Tibial nerve (tissue), 3 donors: Measurements from ENCODE around the gene STON2.

Source experiments
- POLR2A ChIP-seq, 2 donors: fragments of 450-650 bp; IDR thresholded peaks; one replicate each; pipeline ENCODE4 v1.6.1; 2017; ENCODE audit warnings: antibody characterized with exemption in 2 of 2, mild to moderate bottlenecking in 2 of 2, moderate library complexity in 2 of 2
- TF ChIP-seq, protein P1 (sequence below), 5 experiments: fragments of 200-600 bp in 3 of 5; fragments of 450-650 bp in 2 of 5; sonication (generic) in 3 of 5; IDR thresholded peaks; one replicate each; pipeline ENCODE4 v1.5.1; 2016 to 2019; ENCODE audit warnings: antibody characterized with exemption in 5 of 5, mild to moderate bottlenecking in 3 of 5, moderate library complexity in 2 of 5

DNA sequence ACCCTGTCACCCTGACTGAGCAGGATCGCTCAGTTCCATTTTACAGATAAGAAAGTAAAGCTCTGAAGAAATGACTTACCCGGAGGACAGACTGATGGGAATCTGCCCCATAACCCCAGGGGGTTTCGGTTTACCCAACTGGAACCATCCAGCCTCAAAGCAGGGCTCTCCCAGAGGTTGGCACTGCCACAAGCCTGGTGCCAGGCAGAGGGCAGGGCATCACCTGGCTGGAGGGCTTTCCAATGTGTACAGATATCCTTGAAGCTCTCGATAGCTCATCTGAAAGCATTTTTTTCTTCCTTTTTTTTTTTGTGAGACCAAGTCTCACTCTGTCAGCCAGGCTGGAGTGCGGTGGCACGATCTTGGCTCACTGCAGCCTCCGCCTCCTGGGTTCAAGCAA is 33.2 kb downstream of the STON2 start:
- TF ChIP-seq, protein P1, sequence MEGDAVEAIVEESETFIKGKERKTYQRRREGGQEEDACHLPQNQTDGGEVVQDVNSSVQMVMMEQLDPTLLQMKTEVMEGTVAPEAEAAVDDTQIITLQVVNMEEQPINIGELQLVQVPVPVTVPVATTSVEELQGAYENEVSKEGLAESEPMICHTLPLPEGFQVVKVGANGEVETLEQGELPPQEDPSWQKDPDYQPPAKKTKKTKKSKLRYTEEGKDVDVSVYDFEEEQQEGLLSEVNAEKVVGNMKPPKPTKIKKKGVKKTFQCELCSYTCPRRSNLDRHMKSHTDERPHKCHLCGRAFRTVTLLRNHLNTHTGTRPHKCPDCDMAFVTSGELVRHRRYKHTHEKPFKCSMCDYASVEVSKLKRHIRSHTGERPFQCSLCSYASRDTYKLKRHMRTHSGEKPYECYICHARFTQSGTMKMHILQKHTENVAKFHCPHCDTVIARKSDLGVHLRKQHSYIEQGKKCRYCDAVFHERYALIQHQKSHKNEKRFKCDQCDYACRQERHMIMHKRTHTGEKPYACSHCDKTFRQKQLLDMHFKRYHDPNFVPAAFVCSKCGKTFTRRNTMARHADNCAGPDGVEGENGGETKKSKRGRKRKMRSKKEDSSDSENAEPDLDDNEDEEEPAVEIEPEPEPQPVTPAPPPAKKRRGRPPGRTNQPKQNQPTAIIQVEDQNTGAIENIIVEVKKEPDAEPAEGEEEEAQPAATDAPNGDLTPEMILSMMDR (IDR thresholded peaks at IDR 0.05), result no peak
- TF ChIP-seq POLR2A (IDR thresholded peaks at IDR 0.05), result no peak
